Vagina (tissue), 2 donors: ENCODE measurements around the gene OSBP2.

Experiments
- POLR2A ChIP-seq, 2 donors: fragments of 450-650 bp; IDR thresholded peaks; one replicate each; pipeline ENCODE4 v1.6.1; 2017; ENCODE audit warnings: antibody characterized with exemption in 2 of 2, mild to moderate bottlenecking in 2 of 2, moderate library complexity in 2 of 2
- POLR2AphosphoS5 ChIP-seq, 2 donors: sonication (generic); formaldehyde crosslinking; IDR thresholded peaks; one replicate each; pipeline ENCODE4 v1.9.0; 2017; ENCODE audit warnings: antibody characterized with exemption in 2 of 2, mild to moderate bottlenecking in 2 of 2, low read depth in 1 of 2; ENCODE audit not compliant: insufficient read depth in 1 of 2

DNA sequence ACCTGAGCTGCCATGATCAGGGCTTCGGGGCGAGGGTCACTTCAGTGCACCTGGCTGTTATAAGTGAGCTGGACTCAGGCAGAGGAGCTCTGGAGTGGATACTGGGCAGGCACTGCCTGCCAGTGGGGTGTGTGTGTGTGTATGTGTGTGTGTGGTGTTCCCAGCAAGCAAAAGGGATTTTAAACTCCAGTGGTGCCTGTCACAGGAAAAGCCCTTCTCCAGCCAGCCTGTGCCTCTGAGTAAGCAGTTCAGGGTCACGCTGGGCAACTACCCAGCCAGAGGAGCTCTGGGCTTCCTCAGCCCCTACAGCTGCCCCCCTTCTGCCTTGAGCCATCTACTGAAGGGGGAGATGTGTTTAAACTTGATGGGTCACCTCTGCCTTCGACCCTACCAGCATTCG is 109.0 kb downstream of the OSBP2 start:
- TF ChIP-seq POLR2A (IDR thresholded peaks at IDR 0.05): no peak
- TF ChIP-seq POLR2AphosphoS5 (IDR thresholded peaks at IDR 0.05; ENCODE audit: insufficient read depth in 1 of 2, low read depth in 1 of 2): no peak
